ENCODE data around the gene NME5.

- TF ChIP-seq CTCF (conservative IDR thresholded peaks at IDR 0.05; ENCODE audit: low read depth, low read length), result no peak
- no peak for TF ChIP-seq EZH2phosphoT487 (IDR thresholded peaks at IDR 0.05; ENCODE audit: borderline replicate concordance, low read length)
- TF ChIP-seq EZH2 (IDR thresholded peaks at IDR 0.05; ENCODE audit: low read length, unreplicated experiment), result no peak
Measured at GRCh38 chr5:138105709-138106108, 33.5 kb downstream of the NME5 start.

All from PC-3 (cell line).